Activated T-helper 1 cell treated with Interleukin-2 at 50 U/mL for 16 hours (primary cell): Measurements from ENCODE around the gene ATP6V0A4.

Experiments
- DNase-seq: peaks from one replicate; pipeline ENCODE4 v3.0.0-alpha.2; 2020; ENCODE audit warnings: low read depth

The ATP6V0A4 gene

DNA sequence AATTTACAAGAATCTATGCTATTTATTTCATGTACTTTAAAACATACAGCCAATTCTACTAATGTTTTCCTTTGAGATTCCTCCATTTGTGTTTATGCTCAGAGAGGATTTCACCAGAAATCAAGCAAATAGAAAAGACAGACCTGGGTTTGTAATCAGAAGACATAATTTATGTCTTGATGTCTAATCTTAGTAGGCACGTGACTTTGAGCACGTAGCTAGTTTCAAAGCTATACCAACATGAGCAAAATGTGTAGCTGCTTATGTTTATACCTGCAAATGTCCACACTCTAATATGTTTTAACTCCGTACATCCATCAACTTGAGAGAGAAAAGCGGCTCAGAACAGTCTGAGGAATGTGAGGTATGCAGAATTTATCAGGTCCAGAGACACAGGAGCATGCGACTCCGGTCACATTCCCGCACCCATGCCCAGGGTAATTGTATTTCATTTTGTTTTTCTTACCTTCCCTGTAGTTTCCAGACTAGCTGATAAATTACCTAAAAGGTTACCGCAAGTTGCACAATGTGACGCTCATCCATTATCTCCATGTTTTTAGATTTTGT is 136.8 kb downstream of the ATP6V0A4 start:
- no peak for DNase-seq

DNA sequence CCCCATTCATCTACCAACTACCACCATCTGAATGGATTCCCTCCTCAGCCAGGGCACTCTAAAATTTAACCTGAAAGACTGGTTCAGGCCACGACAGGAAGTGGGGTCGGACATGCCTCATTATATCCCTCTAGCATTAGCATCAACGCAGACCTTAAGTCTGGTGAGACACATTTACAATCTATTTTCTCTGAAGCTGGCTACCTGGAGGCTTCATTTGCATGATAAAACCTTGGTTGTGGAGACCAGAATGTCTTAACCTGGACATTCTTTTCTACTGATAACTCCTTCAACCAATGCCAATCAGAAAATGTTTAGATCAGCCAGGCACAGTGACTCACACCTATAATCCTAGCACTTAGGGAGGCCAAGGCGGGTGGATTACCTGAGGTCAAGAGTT is 139.1 kb downstream of the ATP6V0A4 start:
- no peak for DNase-seq

DNA sequence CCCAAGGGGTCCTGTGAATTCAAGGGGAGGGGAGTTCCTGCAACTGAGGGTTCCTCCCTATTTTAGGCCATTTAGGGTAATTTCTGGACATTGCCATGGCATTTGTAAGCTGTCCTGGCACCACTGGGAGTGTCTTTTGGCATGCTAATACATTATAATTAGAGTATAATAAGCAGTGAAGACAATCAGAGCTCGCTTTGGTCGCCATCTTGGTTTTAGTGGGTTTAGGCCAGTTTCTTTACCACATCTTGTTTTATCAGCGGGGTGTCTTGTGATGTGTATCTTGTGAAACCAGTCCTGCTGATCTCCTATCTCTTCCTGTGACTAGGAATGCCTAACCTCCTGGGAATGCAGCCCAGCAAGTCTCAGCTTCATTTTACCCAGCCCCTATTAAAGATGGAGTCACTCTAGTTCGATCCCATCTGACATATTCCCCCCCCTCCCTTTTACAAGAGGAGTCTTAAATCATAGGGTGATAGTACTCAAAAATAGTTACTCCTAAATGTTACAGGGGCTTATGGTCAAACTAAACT is 140.1 kb downstream of the ATP6V0A4 start:
- DNase-seq, result no peak

DNA sequence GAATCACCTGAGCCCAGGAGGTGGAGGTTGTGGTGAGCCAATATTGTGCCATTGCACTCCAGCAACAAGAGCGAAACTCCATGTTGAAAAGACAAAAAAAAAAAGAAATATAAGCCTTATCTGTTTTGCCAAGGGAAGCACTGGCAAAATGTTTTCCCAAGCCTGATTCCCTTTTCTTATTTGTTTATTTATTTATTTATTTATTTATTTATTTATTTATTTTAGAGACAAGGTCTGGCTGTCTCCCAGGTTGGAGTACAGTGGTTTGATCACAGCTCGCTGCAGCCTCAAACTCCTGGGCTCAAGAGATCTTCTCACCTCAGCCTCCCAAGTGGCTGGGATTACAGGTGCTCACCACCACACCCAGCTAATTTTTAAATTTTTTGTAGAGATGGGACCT is 141.0 kb downstream of the ATP6V0A4 start:
- DNase-seq, result no peak
